ENCODE data around the gene EIF2B4.

The EIF2B4 gene

GRCh38 chr2:27370026-27370815, at the start of gene EIF2B4, which contains the start of gene SNX17 (continued):
- no peak for TF ChIP-seq ATF2 (tag by site-specific recombination; IDR thresholded peaks at IDR 0.05; ENCODE audit: low read depth)
- TF ChIP-seq ZSCAN16 (tag by site-specific recombination; IDR thresholded peaks at IDR 0.05), result no peak
- peak; percentile 64 for TF ChIP-seq ZBTB48 (tag by site-specific recombination; IDR thresholded peaks at IDR 0.05)
- peak; percentile 49; the same call in 1 of the 2 replicates for TF ChIP-seq ZBTB44 (tag by site-specific recombination; IDR thresholded peaks at IDR 0.05)
- TF ChIP-seq ZSCAN23 (tag by site-specific recombination; IDR thresholded peaks at IDR 0.05), result 0 out of 2 replicates have a peak, but pooled peaks have one; percentile 38
- TF ChIP-seq ZBTB21 (tag by site-specific recombination; IDR thresholded peaks at IDR 0.05), result peak; percentile 20
- no peak for TF ChIP-seq ZNF132 (tag by site-specific recombination; IDR thresholded peaks at IDR 0.05; ENCODE audit: borderline replicate concordance)
- no peak for TF ChIP-seq GLI2 (tag by site-specific recombination; IDR thresholded peaks at IDR 0.05; ENCODE audit: borderline replicate concordance, low read depth)
- peak; percentile 99 for TF ChIP-seq CTCF (tag by site-specific recombination; IDR thresholded peaks at IDR 0.05)
- no peak for TF ChIP-seq ZNF302 (tag by site-specific recombination; IDR thresholded peaks at IDR 0.05; ENCODE audit: low read depth)
- no peak for TF ChIP-seq ZNF555 (tag by site-specific recombination; conservative IDR thresholded peaks at IDR 0.05)
- peak; percentile 82 for TF ChIP-seq ZNF629 (tag by site-specific recombination; IDR thresholded peaks at IDR 0.05)
- 0 out of 2 replicates have a peak, but pooled peaks have one; percentile 23 for TF ChIP-seq ZNF777 (tag by site-specific recombination; IDR thresholded peaks at IDR 0.05; ENCODE audit: borderline replicate concordance)

- no peak overlapping the region for H3K4me3 ChIP-seq (ENCODE audit: low read depth, low read length)
- H3K9me3 ChIP-seq (ENCODE audit: control insufficient read depth, insufficient read depth, low read depth, low read length), result no peaks in the 10 kb centered on the region
- no peaks in the 10 kb centered on the region for H3K4me1 ChIP-seq (ENCODE audit: control insufficient read depth, insufficient read depth, low read length)
- CTCF ChIA-PET, result interaction anchor here (0.7 to 1.1 kb wide), 2 partner anchors 8 to 38 kb away, joined by 5 read pairs; no protein-coding TSS in a partner anchor
- POLR2A ChIA-PET, result no interaction called here
- TF ChIP-seq ZNF561 (tag by site-specific recombination; IDR thresholded peaks at IDR 0.05; ENCODE audit: borderline replicate concordance) (no peak), ZNF776 (tag by site-specific recombination; IDR thresholded peaks at IDR 0.05; ENCODE audit: borderline replicate concordance) (no peak), KLF10 (tag by site-specific recombination; IDR thresholded peaks at IDR 0.05) (no peak), ZFP41 (tag by site-specific recombination; IDR thresholded peaks at IDR 0.05; ENCODE audit: borderline replicate concordance) (no peak), KLF1 (tag by site-specific recombination; IDR thresholded peaks at IDR 0.05) (no peak), ZNF202 (tag by site-specific recombination; IDR thresholded peaks at IDR 0.05; ENCODE audit: borderline replicate concordance) (no peak), AEBP2 (tag by site-specific recombination; IDR thresholded peaks at IDR 0.05; ENCODE audit: borderline replicate concordance) (no peak), ZNF10 (tag by site-specific recombination; IDR thresholded peaks at IDR 0.05) (no peak), ZNF510 (tag by site-specific recombination; IDR thresholded peaks at IDR 0.05; ENCODE audit: insufficient replicate concordance) (no peak), ZNF354C (tag by site-specific recombination; IDR thresholded peaks at IDR 0.05; ENCODE audit: borderline replicate concordance, low read depth) (no peak), ZNF248 (tag by site-specific recombination; IDR thresholded peaks at IDR 0.05) (no peak)
- no peak overlapping the region for H3K27ac ChIP-seq (ENCODE audit: extremely low read depth, low read depth, low read length)
- no peaks in the 10 kb centered on the region for H3K36me3 ChIP-seq (ENCODE audit: control insufficient read depth in 2 of 2, insufficient read depth in 1 of 2, low read length in 2 of 2)
Observed at GRCh38 chr2:27416151-27416550, 46.0 kb upstream of the EIF2B4 start.

All from HEK293 (cell line).